GM21360 (cell line): ENCODE results near the gene TNRC18.
"Not testable (repeated sequence)": the region's sequence is repeated elsewhere in the genome, so short reads cannot be mapped to it uniquely, and the experiment has no call there.

ENCODE experiments used
- ATAC-seq: cut with Tn5 transposase; IDR thresholded peaks from one replicate; pipeline ENCODE4 v1.9.1; 2021; ENCODE audit warnings: mild to moderate bottlenecking, moderate library complexity; ENCODE audit not compliant: unreplicated experiment

TNRC18 gene

GRCh38 chr7:5423306-5423975 lies at the start of gene TNRC18:
TNRC18 (minus strand) TSS chr7:5423834; CDS start chr7:5421246, 2,588 bp downstream.
- ATAC-seq, result no peak

DNA sequence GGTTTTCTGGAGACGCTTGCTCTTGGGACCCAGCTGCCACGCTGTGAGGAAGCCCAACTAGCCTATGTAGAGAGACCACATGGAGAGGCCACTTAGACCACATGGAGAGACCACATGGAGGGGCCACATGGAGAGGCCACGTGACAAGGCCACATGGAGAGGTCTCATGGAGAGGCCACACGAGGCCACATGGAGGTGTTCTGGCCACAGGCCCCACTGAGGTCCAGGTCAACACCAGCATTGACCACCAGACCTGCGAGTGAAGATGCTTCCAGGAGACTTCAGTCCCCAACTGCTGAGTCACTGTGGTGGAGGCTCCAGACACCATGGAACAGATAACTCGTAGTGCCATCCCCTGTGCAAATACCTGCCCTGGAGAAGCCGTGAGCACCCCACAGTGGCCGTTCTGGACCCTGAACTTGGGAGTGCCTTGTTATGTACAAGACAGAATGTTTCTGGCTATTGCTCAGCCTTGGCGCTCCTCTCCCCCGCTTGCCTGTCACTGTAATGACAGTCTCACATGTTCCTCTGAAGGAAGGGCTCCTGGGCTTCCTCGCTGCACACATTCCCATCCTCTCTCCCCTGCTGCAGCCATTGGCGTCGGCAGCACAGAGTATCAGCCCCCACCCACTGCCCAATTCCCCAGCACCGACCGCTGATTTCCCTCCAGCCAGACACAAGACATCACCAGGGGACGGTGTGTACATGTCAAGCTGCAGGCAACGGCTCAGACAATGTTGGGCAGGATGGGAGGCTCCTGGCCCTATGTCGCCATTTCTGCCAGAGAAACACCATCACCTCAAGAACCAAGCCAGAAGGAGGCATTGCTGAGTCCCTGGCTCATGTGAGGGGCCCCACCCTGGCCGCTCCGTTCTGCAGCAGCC lies 49.0 kb upstream of the TNRC18 start:
- no peak for ATAC-seq

GRCh38 chr7:5471623-5472022 lies 48.0 kb upstream of the TNRC18 start:
- ATAC-seq, result not testable (repeated sequence)

DNA sequence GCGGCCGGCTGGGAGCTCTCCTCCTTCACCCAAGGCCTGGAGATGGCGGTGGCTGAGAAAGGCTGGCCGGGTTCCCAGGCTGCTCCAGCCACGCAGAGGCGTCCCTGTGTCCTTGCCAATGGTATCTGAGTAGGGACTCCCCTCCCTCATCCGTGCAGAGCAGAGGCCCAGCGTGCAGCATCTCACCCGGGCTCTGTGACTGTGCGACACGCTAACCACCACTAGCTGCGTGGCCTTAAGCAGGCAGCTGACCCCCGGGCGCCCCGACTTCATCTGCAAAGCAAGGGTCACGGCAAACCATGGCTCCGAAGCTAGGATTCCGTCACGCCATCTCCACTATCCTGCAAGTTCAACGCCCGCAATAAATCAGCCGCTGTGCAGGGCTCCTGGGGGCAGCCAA lies 47.2 kb upstream of the TNRC18 start:
- ATAC-seq, result no peak

- ATAC-seq, result no peak
Measured at GRCh38 chr7:5470167-5470532, 46.5 kb upstream of the TNRC18 start.

DNA sequence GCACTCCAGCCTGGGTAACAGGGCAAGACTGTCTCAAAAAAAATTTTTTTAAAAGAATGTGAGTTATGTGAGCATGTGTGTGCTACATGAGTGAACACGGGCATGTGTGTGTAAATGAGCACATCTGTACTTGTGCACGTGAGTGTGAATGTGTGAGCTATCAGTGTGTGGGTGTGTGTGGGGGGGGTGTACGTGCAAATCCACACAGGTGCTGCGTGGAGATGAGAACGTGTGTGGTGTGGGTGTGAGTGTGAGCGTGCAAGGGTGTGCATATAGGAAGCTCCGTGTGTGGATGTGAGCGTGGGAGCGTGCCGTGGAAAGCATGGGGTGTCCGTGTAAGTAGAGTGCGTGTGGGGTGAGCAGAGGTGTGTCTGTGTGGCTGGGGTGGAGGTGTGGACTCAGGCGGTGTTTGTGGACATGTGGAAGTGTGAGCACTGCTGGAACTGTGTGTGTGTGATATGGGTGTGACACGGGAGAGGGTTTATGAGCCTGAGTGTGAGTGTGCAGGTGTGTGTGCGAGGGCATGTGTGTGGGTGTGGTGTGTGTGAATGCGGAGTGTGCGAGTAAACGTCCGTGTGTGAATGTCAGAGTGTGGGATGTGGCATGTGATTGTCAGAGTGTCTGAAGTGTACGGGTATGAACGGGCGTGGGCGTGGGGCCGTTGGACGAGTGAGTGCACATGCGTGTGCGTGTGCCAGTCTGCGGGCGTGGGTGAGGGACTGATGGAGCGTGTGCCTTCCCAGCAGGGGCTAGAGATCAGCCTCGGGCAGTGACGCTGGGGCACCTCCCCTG lies 45.9 kb upstream of the TNRC18 start:
- ATAC-seq, result no peak

DNA sequence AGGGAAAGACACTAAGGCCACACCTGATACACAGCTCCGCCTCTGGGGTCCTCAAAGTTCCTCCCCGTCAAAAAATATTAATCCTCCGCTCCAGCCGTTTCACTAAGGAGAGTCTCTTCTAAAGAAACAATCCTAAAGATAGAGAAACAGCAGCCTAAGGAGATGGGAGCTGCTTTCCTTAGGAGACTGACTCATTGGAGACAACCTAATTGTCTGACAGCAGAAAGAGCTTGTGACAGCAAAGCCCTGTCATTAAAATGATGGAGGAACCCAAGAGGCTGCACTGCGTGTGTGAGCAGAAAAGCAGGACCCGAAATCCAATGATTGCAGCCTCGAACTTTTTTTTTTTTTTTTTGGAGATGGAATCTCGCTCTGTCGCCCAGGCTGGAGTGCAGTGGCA lies 44.0 kb upstream of the TNRC18 start:
- ATAC-seq, result no peak

- no peak for ATAC-seq
Measured at GRCh38 chr7:5466551-5466950, 42.9 kb upstream of the TNRC18 start.

GRCh38 chr7:5463031-5463430 lies 39.4 kb upstream of the TNRC18 start:
- ATAC-seq, result no peak

- ATAC-seq, result no peak
Measured at GRCh38 chr7:5462216-5462615, 38.6 kb upstream of the TNRC18 start.

DNA sequence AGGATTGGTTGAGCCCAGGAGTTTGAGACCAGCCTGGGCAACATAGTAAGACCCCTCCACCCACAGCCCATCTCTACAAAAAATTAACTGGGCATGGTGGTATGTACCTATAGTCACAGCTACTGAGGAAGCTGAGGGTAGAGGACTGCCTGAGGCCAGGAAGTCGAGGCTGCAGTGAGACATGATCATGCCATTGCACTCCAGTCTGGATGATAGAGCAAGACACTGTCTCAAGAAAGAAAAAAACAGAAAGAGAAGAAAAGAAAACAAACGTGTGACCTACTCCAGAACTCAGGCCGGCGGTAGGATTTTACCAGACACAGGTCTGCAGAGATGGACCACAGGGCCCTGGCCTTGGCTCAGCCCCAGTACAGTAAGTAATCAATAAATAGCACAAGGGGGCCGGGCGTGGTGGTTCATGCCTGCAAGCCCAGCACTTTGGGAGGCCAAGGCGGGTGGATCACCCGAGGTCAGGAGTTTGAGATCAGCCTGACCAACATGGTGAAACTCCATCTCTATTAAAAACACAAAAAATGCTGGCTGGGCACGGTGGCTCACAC lies 35.4 kb upstream of the TNRC18 start:
- ATAC-seq, result no peak

- no peak for ATAC-seq
Measured at GRCh38 chr7:5457245-5457735, 33.7 kb upstream of the TNRC18 start.

GRCh38 chr7:5456409-5456808 lies 32.8 kb upstream of the TNRC18 start:
- ATAC-seq, result no peak

DNA sequence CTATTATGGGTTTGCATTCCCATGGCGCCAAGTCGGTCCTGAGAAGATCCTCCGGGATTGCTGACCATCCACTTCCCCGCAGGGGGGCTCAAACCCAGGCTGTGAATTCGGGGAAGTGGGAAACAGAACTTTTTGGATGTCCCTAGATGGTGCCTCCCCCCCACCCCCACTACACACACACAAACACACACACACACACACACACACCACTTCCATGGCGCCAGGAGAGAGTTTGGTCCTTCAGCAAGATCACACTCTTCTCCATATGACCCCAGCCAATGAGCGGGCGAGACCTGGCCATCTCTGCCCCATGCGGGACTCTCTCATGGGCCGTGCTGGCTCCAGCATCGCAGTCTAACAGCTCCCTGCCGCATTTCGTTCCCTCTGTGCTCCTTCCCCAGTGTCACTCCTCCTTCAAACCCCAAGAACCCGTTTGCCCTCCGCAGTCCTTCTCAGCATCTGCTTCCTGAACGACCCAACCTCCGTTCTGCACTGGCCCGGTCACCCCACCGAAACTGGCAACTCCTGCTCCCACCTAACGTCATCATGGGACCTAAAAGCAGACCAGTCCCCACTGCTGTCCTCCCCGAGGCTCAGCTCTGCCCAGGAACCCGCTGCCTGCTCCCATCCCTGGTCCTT lies 32.1 kb upstream of the TNRC18 start:
- ATAC-seq, result no peak

DNA sequence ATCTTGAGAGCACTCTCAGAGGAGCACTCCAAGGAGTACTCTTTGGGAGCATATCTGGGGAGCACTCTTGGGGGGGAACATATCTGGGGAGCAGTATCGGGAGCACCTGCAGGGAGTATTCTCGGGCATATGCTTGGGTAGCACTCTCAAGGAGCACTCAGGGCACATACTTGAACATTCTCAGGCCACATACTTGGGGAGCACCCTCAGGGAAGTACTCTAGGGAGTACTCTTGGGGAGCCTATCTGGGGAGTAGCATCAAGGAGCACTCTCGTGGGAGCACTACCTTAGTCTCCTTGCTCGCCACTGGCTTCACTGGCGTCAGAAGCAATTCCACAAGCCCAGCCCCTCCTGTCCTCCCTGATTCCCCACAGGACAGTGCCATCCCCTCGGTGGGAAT lies 31.5 kb upstream of the TNRC18 start:
- no peak for ATAC-seq

GRCh38 chr7:5454485-5454884 lies 30.9 kb upstream of the TNRC18 start:
- ATAC-seq, result no peak

DNA sequence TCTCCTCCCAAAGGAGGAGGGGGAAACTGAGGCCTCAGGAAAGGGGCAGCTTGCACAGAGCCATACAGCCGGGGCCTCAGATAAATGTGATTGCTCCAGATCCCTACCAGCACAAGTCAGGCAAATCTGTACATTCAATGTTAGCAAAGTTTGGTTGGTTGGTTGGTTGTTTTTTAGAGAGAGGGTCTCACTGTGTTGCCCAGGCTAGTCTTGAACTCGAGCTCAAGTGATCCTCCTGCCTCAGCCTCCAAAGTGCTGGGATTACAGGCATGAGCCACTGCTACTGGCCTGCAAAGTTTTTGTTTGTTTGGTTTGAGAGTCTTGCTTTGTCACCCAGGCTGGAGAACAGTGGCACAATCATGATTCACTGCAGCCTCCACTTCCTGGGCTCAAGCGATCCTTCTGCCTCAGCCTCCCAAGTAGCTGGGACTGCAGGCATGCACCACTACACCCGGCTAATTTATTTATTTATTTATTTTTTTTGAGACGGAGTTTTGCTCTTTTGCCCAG lies 30.0 kb upstream of the TNRC18 start:
- ATAC-seq, result no peak

GRCh38 chr7:5452937-5453540 lies 29.4 kb upstream of the TNRC18 start:
- ATAC-seq, result no peak

DNA sequence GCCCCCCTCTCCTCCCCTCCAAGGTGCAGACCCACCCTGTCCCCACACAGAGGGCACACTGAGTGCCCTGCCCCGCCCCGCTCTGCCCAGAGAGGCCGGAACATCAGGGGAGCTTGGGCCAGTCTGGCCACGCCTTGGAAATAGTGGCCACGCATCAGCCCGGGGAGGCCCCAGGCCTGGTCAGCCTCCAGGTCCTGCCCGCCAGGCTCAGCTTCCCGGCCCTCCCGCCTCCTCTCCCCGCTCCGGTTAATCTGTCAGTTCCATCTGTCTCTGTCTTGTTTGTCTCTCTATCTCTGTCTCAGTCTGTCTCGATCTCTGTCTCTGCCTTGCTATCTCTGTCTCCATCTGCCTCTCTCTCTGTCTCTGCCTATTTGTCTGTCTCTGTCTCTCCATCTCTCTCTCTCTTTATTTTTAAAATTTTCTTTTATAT lies 28.9 kb upstream of the TNRC18 start:
- ATAC-seq, result no peak

DNA sequence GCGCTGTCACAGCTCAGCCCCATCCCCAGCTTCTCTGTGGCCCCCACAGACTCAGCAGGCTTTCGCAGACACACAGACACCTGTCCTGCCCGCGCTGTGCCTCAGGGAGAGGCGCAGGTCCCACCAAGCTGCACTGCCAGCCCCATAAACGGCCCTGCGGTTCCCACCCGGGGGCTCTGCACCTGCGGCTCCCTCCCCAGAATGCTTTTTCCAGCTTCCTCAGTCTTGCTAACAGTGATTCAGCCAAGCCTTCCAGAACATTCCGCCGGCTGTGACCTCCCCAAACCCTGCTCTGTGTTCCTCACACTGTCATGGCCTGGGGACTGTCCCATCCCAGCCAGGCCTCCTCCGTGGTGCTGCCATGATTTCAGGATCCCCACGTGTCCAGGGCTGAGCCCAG lies 27.8 kb upstream of the TNRC18 start:
- no peak for ATAC-seq
